ENCODE results near the gene TAAR8.
"Not testable (repeated sequence)": the region's sequence is repeated elsewhere in the genome, so short reads cannot be mapped to it uniquely, and the experiment has no call there.

The TAAR8 gene

GRCh38 chr6:132537145-132537544, 15.3 kb upstream of the TAAR8 start:
- no peak for ATAC-seq

GRCh38 chr6:132537977-132538376, 14.5 kb upstream of the TAAR8 start, which contains the start of gene TAAR9:
Gene TAAR9, plus strand, starts transcription at chr6:132538277. Its CDS starts 13 bp downstream, at chr6:132538290.
- no peak for ATAC-seq
- TF ChIP-seq SNAI2 (CRISPR knock-in tag; IDR thresholded peaks at IDR 0.05) (no peak), ESRRG (CRISPR knock-in tag; IDR thresholded peaks at IDR 0.05) (no peak), CREB5 (CRISPR knock-in tag; IDR thresholded peaks at IDR 0.05; ENCODE audit: low read depth) (no peak), RARB (CRISPR knock-in tag; IDR thresholded peaks at IDR 0.05) (no peak), TCF4 (CRISPR knock-in tag; IDR thresholded peaks at IDR 0.05; ENCODE audit: borderline replicate concordance) (no peak), ISL1 (CRISPR knock-in tag; IDR thresholded peaks at IDR 0.05) (no peak), ARNTL (CRISPR knock-in tag; IDR thresholded peaks at IDR 0.05; ENCODE audit: borderline replicate concordance, low read depth) (no peak), ZFP30 (CRISPR knock-in tag; IDR thresholded peaks at IDR 0.05) (no peak), BACH2 (CRISPR knock-in tag; IDR thresholded peaks at IDR 0.05; ENCODE audit: borderline replicate concordance) (no peak)

More at GRCh38 chr6:132537145-132537544, 15.3 kb upstream of the TAAR8 start:
- no peak for TF ChIP-seq ZC3H10 (CRISPR knock-in tag; IDR thresholded peaks at IDR 0.05)

GRCh38 chr6:132544826-132545225, 7.6 kb upstream of the TAAR8 start:
- no peak for ATAC-seq
- no peak for TF ChIP-seq ZFP3 (CRISPR knock-in tag; IDR thresholded peaks at IDR 0.05)

GRCh38 chr6:132548746-132549463, 3.6 kb upstream of the TAAR8 start:
- TF ChIP-seq TSHZ2 (CRISPR knock-in tag; IDR thresholded peaks at IDR 0.05), result no peak
- no peak for TF ChIP-seq ZNF70 (CRISPR knock-in tag; IDR thresholded peaks at IDR 0.05)

GRCh38 chr6:132551214-132551613, 1.3 kb upstream of the TAAR8 start:
- TF ChIP-seq TOX (CRISPR knock-in tag; IDR thresholded peaks at IDR 0.05; ENCODE audit: borderline replicate concordance) (no peak), POU6F1 (CRISPR knock-in tag; IDR thresholded peaks at IDR 0.05; ENCODE audit: borderline replicate concordance, low read depth) (no peak), ZFP30 (CRISPR knock-in tag; IDR thresholded peaks at IDR 0.05) (no peak), ESRRG (CRISPR knock-in tag; IDR thresholded peaks at IDR 0.05) (no peak), ISL1 (CRISPR knock-in tag; IDR thresholded peaks at IDR 0.05) (no peak), CREB5 (CRISPR knock-in tag; IDR thresholded peaks at IDR 0.05; ENCODE audit: low read depth) (no peak), PPARA (CRISPR knock-in tag; IDR thresholded peaks at IDR 0.05; ENCODE audit: borderline replicate concordance) (no peak), SNAI2 (CRISPR knock-in tag; IDR thresholded peaks at IDR 0.05) (no peak), RARB (CRISPR knock-in tag; IDR thresholded peaks at IDR 0.05) (no peak), CSDC2 (CRISPR knock-in tag; IDR thresholded peaks at IDR 0.05) (no peak), TCF4 (CRISPR knock-in tag; IDR thresholded peaks at IDR 0.05; ENCODE audit: borderline replicate concordance) (no peak), ZNF70 (CRISPR knock-in tag; IDR thresholded peaks at IDR 0.05) (no peak), OSR1 (CRISPR knock-in tag; IDR thresholded peaks at IDR 0.05) (no peak), BACH2 (CRISPR knock-in tag; IDR thresholded peaks at IDR 0.05; ENCODE audit: borderline replicate concordance) (no peak), ARNTL (CRISPR knock-in tag; IDR thresholded peaks at IDR 0.05; ENCODE audit: borderline replicate concordance, low read depth) (no peak), PATZ1 (CRISPR knock-in tag; IDR thresholded peaks at IDR 0.05; ENCODE audit: borderline replicate concordance) (no peak), CSRNP3 (CRISPR knock-in tag; IDR thresholded peaks at IDR 0.05) (no peak), ZFP3 (CRISPR knock-in tag; IDR thresholded peaks at IDR 0.05) (no peak), GLIS3 (CRISPR knock-in tag; IDR thresholded peaks at IDR 0.05) (no peak)
- no peak for ATAC-seq

More at GRCh38 chr6:132548746-132549463, 3.6 kb upstream of the TAAR8 start:
- ATAC-seq, result no peak

GRCh38 chr6:132560087-132560486, 7.6 kb downstream of the TAAR8 start:
- not testable (repeated sequence) for ATAC-seq
